PC-3 (cell line): ENCODE measurements around the gene EPHB2. TPM values are rescaled to one million over a fixed set of nuclear protein-coding genes. Genes with fewer than 3 reads are reported as not detected.

Experiments
- ATAC-seq: fragments of 200-7000 bp; cut with Tn5 transposase; 2 replicates; pipeline ENCODE4 v1.9.1; 2020; ENCODE audit warnings: mild to moderate bottlenecking, moderate library complexity
- BruUV-seq: library from RNA; stranded (reverse); fragments of 400-500 nt; replicated peaks from 2 replicates; lab custom pipeline; 2021; lab: Mats Ljungman, UMichigan
- CTCF ChIA-PET: fragments of 300-600 bp; sonication (Branson Sonifier 250); formaldehyde crosslinking; loops from one replicate; lab custom pipeline; 2022; ENCODE audit warnings: antibody characterized with exemption; lab: Charles Lee
- POLR2A ChIA-PET: fragments of 300-600 bp; sonication (Branson Sonifier 250); formaldehyde crosslinking; loops from one replicate; lab custom pipeline; 2022; ENCODE audit warnings: antibody characterized with exemption; ENCODE audit not compliant: unreplicated experiment; lab: Charles Lee
- DNase-seq: peaks from one replicate; pipeline ENCODE4 v3.0.0-alpha.2; 2015
- H2AFZ ChIP-seq: fragments of 300-600 bp; sonication (generic); 2 replicates; pipeline ENCODE4 v1.6.0; 2016; ENCODE audit warnings: antibody characterized with exemption, low read length
- H3F3A ChIP-seq: fragments of 300-600 bp; sonication (generic); one replicate; pipeline ENCODE4 v1.6.0; 2017; ENCODE audit warnings: antibody characterized with exemption, low read length, control low read depth, mild to moderate bottlenecking; ENCODE audit not compliant: unreplicated experiment
- H3K27ac ChIP-seq: fragments of 300-600 bp; sonication (generic); 2 replicates; pipeline ENCODE4 v1.5.1; 2016; ENCODE audit warnings: mild to moderate bottlenecking, low read length
- H3K27me3 ChIP-seq: fragments of 300-600 bp; sonication (generic); 2 replicates; pipeline ENCODE4 v1.6.1; 2016; ENCODE audit warnings: low read length, mixed read lengths
- H3K36me3 ChIP-seq: fragments of 300-600 bp; sonication (generic); 2 replicates; pipeline ENCODE4 v1.6.1; 2016; ENCODE audit warnings: low read depth, mixed run types, low read length, mixed read lengths
- H3K4me1 ChIP-seq: fragments of 300-600 bp; sonication (generic); 2 replicates; pipeline ENCODE4 v1.5.1; 2016; ENCODE audit warnings: low read length; ENCODE audit not compliant: insufficient read depth
- H3K4me2 ChIP-seq: fragments of 300-600 bp; sonication (generic); 2 replicates; pipeline ENCODE4 v1.6.0; 2016; ENCODE audit warnings: low read length
- H3K4me3 ChIP-seq: fragments of 300-600 bp; sonication (generic); 2 replicates; pipeline ENCODE4 v1.5.1; 2016; ENCODE audit warnings: mild to moderate bottlenecking, low read length, mixed read lengths
- H3K79me2 ChIP-seq: fragments of 300-600 bp; sonication (generic); 2 replicates; pipeline ENCODE4 v1.6.1; 2017; ENCODE audit warnings: low read length, mixed read lengths
- H3K9ac ChIP-seq: fragments of 300-600 bp; sonication (generic); 2 replicates; pipeline ENCODE4 v1.6.0; 2016; ENCODE audit warnings: mild to moderate bottlenecking, low read length
- H3K9me2 ChIP-seq: fragments of 300-600 bp; sonication (generic); replicated peaks from 2 replicates; pipeline ENCODE4 v1.6.1; 2016; ENCODE audit warnings: mixed run types, low read length, mixed read lengths
- H3K9me3 ChIP-seq: fragments of 300-600 bp; sonication (generic); 2 replicates; pipeline ENCODE4 v1.6.1; 2016; ENCODE audit warnings: low read length, mixed read lengths
- H4K20me1 ChIP-seq: fragments of 300-600 bp; sonication (generic); 2 replicates; pipeline ENCODE4 v1.6.1; 2016; ENCODE audit warnings: low read length, mixed read lengths
- CTCF ChIP-seq: fragments of 300-600 bp; sonication (generic); conservative IDR thresholded peaks from 2 replicates; pipeline ENCODE4 v1.5.1; 2017; ENCODE audit warnings: antibody characterized with exemption, low read depth, mild to moderate bottlenecking, low read length
- EZH2 ChIP-seq: fragments of 300-600 bp; sonication (generic); IDR thresholded peaks from one replicate; pipeline ENCODE4 v1.6.1; 2017; ENCODE audit warnings: antibody characterized with exemption, mild to moderate bottlenecking, low read length; ENCODE audit not compliant: unreplicated experiment
- EZH2phosphoT487 ChIP-seq: fragments of 300-600 bp; sonication (generic); IDR thresholded peaks from 2 replicates; pipeline ENCODE4 v1.6.1; 2018; ENCODE audit warnings: mild to moderate bottlenecking, antibody characterized with exemption, low read length, borderline replicate concordance
- intact Hi-C: fragments of 100-400 bp; cut with micrococcal nuclease; formaldehyde crosslinking; loops from 2 replicates; pipeline ENCODE4 v1.9.0; 2023
- total RNA-seq: library from RNA; depleted of rRNA; stranded (reverse); fragments of >200 nt; gene quantifications from 2 replicates; pipeline ENCODE4 v1.2.3, GENCODE V29; 2014

Gene EPHB2
- total RNA-seq, 1 experiment from 2014 or later, result 23.2 TPM

- ChIA-PET POLR2A (no interaction called here), CTCF (interaction anchor here (1.8 kb wide), 1 partner anchor 185 kb away, joined by 21 read pairs; no protein-coding TSS in a partner anchor)
- no peak overlapping the region for H3K27ac ChIP-seq
- no peaks in the 10 kb centered on the region for H3K79me2 ChIP-seq
- no peak overlapping the region for H3K4me3 ChIP-seq
- H3K9me3 ChIP-seq, result no peaks in the 10 kb centered on the region
- H3K36me3 ChIP-seq, result peaks cover 3% of the 10 kb centered on the region; the same call in 1 of the 2 replicates
- intact Hi-C loops, result loop anchor here (1.0 kb wide), 1 partner anchor 184 kb away; no protein-coding TSS in a partner anchor
- no peaks in the 10 kb centered on the region for H3F3A ChIP-seq
- no peak overlapping the region for H3K4me2 ChIP-seq
- peaks cover 7% of the 10 kb centered on the region; the same call in 1 of the 2 replicates for H3K4me1 ChIP-seq
- H4K20me1 ChIP-seq, result no peaks in the 10 kb centered on the region
- ATAC-seq, result peak; percentile 29; the same call in 1 of the 2 replicates
- H3K9ac ChIP-seq, result no peak overlapping the region
- H2AFZ ChIP-seq, result no peak overlapping the region
- no peak for TF ChIP-seq CTCF
- no peak for TF ChIP-seq EZH2phosphoT487
- no peak for TF ChIP-seq EZH2
- H3K9me2 ChIP-seq, result no peaks in the 10 kb centered on the region
- no TSS peak for BruUV-seq
- H3K27me3 ChIP-seq, result no peaks in the 10 kb centered on the region
- peak; percentile 10 for DNase-seq
Observed at GRCh38 chr1:22888320-22889075, 177.9 kb downstream of the EPHB2 start.

GRCh38 chr1:22889213-22889827 lies 178.7 kb downstream of the EPHB2 start:
- intact Hi-C loops, result loop anchor here (1.0 kb wide), 1 partner anchor 185 kb away; no protein-coding TSS in a partner anchor
- Histone ChIP-seq H3K36me3 (peaks cover 3% of the 10 kb centered on the region; the same call in 1 of the 2 replicates), H4K20me1 (no peaks in the 10 kb centered on the region), H3K79me2 (no peaks in the 10 kb centered on the region), H3K4me1 (peaks cover 7% of the 10 kb centered on the region; the same call in 1 of the 2 replicates), H3K9me3 (no peaks in the 10 kb centered on the region), H3K4me3 (no peak overlapping the region), H3K27me3 (no peaks in the 10 kb centered on the region), H3K4me2 (no peak overlapping the region), H3K9ac (no peak overlapping the region), H3K9me2 (no peaks in the 10 kb centered on the region), H3F3A (no peaks in the 10 kb centered on the region), H3K27ac (no peak overlapping the region), H2AFZ (no peak overlapping the region)
- ChIA-PET CTCF (interaction anchor here (1.8 kb wide), 1 partner anchor 186 kb away, joined by 21 read pairs; no protein-coding TSS in a partner anchor), POLR2A (no interaction called here)
- DNase-seq, result peak; percentile 66
- peak; percentile 78 for ATAC-seq
- BruUV-seq, result no TSS peak
- TF ChIP-seq EZH2phosphoT487, result no peak
- TF ChIP-seq CTCF, result peak; percentile 95
